ENCODE data around the gene CWC25. TPM values are rescaled to one million over a fixed set of nuclear protein-coding genes. Genes with fewer than 3 reads are reported as not detected.

CWC25 gene
- total and polyA plus RNA-seq, 2 of the 13 experiments (the other 11 are each of a cell fraction or from before 2014, with no cell fraction given), result 15.6 to 22.7 TPM

DNA sequence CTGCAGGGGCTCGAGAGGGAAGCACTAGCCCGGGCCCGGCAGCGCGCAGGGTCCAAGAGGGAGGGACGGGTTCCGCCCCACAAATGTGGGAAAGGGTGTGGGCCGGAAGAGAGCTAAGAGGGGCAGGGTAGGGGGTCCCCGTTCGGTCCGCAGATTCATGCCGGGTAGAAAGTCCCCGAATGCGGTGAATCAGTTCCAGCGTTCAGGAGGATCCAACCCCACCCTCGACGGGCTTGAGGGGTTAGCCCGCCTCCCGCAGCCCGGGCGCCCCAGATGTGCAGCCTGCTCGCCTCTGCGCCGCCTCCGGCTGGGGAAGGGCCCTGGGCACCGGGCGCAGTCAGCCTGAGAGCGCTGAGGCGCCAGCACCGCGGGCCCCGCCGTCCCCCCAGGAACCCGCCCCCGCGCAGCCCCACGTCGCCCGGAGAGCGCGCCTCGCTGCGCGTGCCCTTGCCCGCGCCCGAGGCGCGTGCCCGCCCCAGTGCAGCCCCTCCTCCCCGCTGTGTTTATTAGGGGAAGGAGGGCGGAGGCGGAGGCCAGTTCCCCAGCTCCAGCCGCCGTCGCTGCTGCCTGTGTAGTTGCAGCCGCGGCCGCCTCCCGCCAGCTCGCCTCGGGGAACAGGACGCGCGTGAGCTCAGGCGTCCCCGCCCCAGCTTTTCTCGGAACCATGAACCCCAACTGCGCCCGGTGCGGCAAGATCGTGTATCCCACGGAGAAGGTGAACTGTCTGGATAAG is 44.6 kb upstream of the CWC25 start, which contains the start of gene LASP1 (continued):
- TF ChIP-seq, protein P1, sequence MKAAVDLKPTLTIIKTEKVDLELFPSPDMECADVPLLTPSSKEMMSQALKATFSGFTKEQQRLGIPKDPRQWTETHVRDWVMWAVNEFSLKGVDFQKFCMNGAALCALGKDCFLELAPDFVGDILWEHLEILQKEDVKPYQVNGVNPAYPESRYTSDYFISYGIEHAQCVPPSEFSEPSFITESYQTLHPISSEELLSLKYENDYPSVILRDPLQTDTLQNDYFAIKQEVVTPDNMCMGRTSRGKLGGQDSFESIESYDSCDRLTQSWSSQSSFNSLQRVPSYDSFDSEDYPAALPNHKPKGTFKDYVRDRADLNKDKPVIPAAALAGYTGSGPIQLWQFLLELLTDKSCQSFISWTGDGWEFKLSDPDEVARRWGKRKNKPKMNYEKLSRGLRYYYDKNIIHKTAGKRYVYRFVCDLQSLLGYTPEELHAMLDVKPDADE (CRISPR knock-in tag; IDR thresholded peaks at IDR 0.05), result no peak
- TF ChIP-seq NR2F1 (CRISPR knock-in tag; IDR thresholded peaks at IDR 0.05), result 0 out of 4 replicates have a peak, but pooled peaks of 1 of the 2 experiments have one; percentile 14
- TF ChIP-seq ZFP91 (CRISPR knock-in tag; IDR thresholded peaks at IDR 0.05; ENCODE audit: borderline replicate concordance), result peak; percentile 84
- TF ChIP-seq TCF12 (IDR thresholded peaks at IDR 0.05), result no peak
- peak; percentile 97 for TF ChIP-seq TCF12 (CRISPR knock-in tag; IDR thresholded peaks at IDR 0.05)
- no peak for TF ChIP-seq GZF1 (CRISPR knock-in tag; IDR thresholded peaks at IDR 0.05)
- TF ChIP-seq ZNF12 (CRISPR knock-in tag; IDR thresholded peaks at IDR 0.05), result no peak
- TF ChIP-seq, protein P2, sequence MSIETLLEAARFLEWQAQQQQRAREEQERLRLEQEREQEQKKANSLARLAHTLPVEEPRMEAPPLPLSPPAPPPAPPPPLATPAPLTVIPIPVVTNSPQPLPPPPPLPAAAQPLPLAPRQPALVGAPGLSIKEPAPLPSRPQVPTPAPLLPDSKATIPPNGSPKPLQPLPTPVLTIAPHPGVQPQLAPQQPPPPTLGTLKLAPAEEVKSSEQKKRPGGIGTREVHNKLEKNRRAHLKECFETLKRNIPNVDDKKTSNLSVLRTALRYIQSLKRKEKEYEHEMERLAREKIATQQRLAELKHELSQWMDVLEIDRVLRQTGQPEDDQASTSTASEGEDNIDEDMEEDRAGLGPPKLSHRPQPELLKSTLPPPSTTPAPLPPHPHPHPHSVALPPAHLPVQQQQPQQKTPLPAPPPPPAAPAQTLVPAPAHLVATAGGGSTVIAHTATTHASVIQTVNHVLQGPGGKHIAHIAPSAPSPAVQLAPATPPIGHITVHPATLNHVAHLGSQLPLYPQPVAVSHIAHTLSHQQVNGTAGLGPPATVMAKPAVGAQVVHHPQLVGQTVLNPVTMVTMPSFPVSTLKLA (IDR thresholded peaks at IDR 0.05), result no peak
- TF ChIP-seq YEATS2 (CRISPR knock-in tag; IDR thresholded peaks at IDR 0.05; ENCODE audit: borderline replicate concordance), result peak; percentile 54
- TF ChIP-seq ZNF30 (CRISPR knock-in tag; IDR thresholded peaks at IDR 0.05), result no peak
- TF ChIP-seq MXD4 (CRISPR knock-in tag; IDR thresholded peaks at IDR 0.05), result no peak
- TF ChIP-seq ZNF773 (CRISPR knock-in tag; IDR thresholded peaks at IDR 0.05; ENCODE audit: borderline replicate concordance), result no peak
- no peak for TF ChIP-seq TBL1XR1 (IDR thresholded peaks at IDR 0.05; ENCODE audit: borderline replicate concordance, low read length, partially characterized antibody)
- no peak for TF ChIP-seq ZFAT (CRISPR knock-in tag; conservative IDR thresholded peaks at IDR 0.05)
- no peak; the same call in 1 of the 2 replicates for TF ChIP-seq BCL3 (CRISPR knock-in tag; IDR thresholded peaks at IDR 0.05)
- TF ChIP-seq, protein P3, sequence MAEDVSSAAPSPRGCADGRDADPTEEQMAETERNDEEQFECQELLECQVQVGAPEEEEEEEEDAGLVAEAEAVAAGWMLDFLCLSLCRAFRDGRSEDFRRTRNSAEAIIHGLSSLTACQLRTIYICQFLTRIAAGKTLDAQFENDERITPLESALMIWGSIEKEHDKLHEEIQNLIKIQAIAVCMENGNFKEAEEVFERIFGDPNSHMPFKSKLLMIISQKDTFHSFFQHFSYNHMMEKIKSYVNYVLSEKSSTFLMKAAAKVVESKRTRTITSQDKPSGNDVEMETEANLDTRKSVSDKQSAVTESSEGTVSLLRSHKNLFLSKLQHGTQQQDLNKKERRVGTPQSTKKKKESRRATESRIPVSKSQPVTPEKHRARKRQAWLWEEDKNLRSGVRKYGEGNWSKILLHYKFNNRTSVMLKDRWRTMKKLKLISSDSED (CRISPR knock-in tag; IDR thresholded peaks at IDR 0.05), result no peak
- TF ChIP-seq TBX2 (CRISPR knock-in tag; IDR thresholded peaks at IDR 0.05; ENCODE audit: borderline replicate concordance), result no peak
- TF ChIP-seq, protein P4, sequence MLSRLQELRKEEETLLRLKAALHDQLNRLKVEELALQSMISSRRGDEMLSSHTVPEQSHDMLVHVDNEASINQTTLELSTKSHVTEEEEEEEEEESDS (CRISPR knock-in tag; IDR thresholded peaks at IDR 0.05; ENCODE audit: borderline replicate concordance), result no peak
- TF ChIP-seq KDM5B (CRISPR knock-in tag; IDR thresholded peaks at IDR 0.05; ENCODE audit: borderline replicate concordance), result peak; percentile 70
- no peak for TF ChIP-seq NFRKB (IDR thresholded peaks at IDR 0.05)
- TF ChIP-seq ZNF878 (CRISPR knock-in tag; IDR thresholded peaks at IDR 0.05), result no peak
- no peak for TF ChIP-seq U2AF2 (IDR thresholded peaks at IDR 0.05; ENCODE audit: low read depth, low read length)

All from HepG2 (cell line).